Neuron (in vitro differentiated cells): ENCODE measurements around the gene WDR62.
A peak's percentile ranks its signal among the peaks of the same experiment; 100 is the strongest.
"Not testable (repeated sequence)": the region's sequence is repeated elsewhere in the genome, so short reads cannot be mapped to it uniquely, and the experiment has no call there.

Experiments
- H2AFZ ChIP-seq: one replicate; pipeline ENCODE4 v1.6.1; 2013; ENCODE audit warnings: low read depth, mild to moderate bottlenecking, inconsistent platforms, low read length, moderate library complexity
- H3K27me3 ChIP-seq: one replicate; pipeline ENCODE4 v1.6.1; 2013; ENCODE audit warnings: low read length; ENCODE audit not compliant: insufficient read depth
- H3K36me3 ChIP-seq: one replicate; pipeline ENCODE4 v1.6.1; 2013; ENCODE audit warnings: low read length; ENCODE audit not compliant: insufficient read depth
- H3K4me1 ChIP-seq: one replicate; pipeline ENCODE4 v1.6.1; 2013; ENCODE audit warnings: low read length; ENCODE audit not compliant: insufficient read depth
- H3K4me3 ChIP-seq: 2 replicates; pipeline ENCODE4 v1.5.1; 2013; ENCODE audit warnings: mild to moderate bottlenecking, low read length, moderate library complexity
- H3K9me3 ChIP-seq: one replicate; pipeline ENCODE4 v1.6.1; 2013; ENCODE audit warnings: low read length

WDR62 gene

DNA sequence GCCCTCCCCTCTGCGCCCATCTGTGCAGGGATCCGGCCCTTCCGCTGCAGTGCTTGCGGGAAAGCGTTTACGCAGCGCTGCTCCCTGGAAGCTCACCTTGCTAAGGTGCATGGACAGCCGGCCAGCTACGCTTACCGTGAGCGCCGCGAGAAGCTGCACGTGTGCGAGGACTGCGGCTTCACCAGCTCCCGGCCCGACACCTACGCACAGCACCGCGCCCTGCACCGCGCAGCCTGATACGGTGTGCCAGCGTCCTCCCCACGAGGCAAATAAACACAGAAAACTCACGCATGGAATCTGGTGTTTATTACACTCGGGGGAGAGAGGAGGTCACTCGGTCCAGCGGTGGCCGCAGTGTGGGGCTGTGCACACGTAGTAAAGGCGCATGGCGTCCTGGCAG is 58.7 kb downstream of the WDR62 start:
- H3K27me3 ChIP-seq = no peaks in the 10 kb centered on the region
- H3K36me3 ChIP-seq = peaks cover 37% of the 10 kb centered on the region
- no peak overlapping the region for H2AFZ ChIP-seq
- no peaks in the 10 kb centered on the region for H3K9me3 ChIP-seq
- H3K4me3 ChIP-seq = peak overlapping the region; percentile 84
- peaks cover 24% of the 10 kb centered on the region for H3K4me1 ChIP-seq

DNA sequence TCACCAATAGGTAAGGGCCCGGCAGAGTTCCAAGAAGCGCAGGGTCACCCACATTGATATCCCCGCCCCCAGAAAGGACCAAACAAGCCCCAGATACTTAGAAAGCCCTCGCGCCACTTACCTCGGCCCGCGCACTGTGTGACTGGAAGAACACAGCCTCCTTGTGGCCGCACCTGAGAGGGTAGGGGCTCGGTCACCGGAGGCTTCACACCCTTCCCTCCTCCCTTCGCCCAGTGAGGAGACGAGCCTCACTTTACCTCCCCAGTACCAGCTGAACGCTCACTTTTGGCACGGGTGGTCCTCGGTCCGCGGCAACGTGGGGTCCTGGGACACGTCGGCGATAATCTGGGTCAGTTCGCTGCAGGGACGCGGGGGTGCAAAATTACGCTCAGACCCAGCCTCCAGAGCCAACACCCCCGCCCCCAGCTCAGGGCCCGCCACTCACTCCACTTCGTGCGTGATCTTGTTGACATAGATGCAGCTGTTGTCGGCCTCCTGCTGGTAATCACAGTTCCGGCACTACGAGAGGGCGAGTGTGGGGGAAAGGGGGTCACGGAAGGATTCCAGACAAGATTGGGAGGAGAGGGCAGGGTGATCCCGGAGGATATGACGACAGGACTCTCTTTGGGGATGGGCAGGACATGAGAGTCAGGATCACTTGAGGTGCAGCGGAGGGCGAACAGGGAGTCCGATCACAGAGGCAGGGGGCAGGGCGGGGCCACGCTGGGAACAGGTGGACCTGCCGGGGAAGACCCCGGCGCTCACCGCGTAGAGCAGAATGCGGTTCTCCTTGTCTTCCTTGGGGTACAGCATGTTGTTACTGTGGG is 59.4 kb downstream of the WDR62 start:
- Histone ChIP-seq H2AFZ (peak overlapping the region; percentile 74), H3K27me3 (no peaks in the 10 kb centered on the region), H3K4me3 (peak overlapping the region; percentile 84), H3K4me1 (peaks cover 24% of the 10 kb centered on the region), H3K36me3 (peaks cover 44% of the 10 kb centered on the region), H3K9me3 (no peaks in the 10 kb centered on the region)

DNA sequence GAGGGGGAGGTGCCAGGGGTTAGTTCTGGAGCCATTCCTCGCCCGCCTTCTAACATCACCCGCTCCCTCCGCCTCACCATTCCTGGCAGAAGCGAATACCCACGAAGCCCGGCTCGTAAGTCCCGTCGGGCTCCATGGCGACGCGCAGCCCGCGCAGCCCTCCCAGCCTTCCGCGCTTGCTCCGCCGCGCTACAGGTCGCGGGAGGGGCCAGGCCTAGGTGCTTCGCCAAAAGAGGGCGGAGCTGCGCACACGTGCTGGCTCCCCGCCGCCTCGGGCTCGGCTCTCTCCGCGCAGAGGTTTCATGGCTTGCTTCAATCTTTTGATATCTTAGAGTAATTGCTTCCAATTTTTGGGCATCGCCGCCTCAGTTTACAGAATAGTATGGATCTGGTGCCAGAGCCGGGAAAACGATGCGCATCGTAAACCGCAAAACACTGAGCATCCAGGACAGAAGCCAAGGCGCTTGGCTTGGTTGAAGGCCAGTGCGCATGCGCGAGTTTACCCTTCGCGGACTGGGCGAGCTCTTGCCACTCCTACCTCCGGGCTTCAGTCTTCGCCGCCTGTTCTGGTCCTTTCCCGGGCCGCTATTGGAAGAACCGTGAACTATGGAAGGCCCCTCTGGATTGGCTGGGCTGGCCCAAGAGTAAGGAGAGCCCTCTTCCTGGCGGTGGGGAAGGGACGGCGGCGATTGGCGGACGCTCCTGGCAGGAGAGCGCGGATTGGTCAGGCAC is 60.2 kb downstream of the WDR62 start, which contains the start of gene POLR2I:
TSS of gene POLR2I (minus strand) at position 155 of the 732 bp plus-strand sequence. CDS start at position 136, 19 bp downstream.
- H3K36me3 ChIP-seq = peaks cover 50% of the 10 kb centered on the region
- H3K4me3 ChIP-seq = peak within 1 kb of the TSS; percentile 84
- H2AFZ ChIP-seq = peak within 1 kb of the TSS; percentile 74
- H3K9me3 ChIP-seq = no peaks in the 10 kb centered on the region
- H3K27me3 ChIP-seq = no peaks in the 10 kb centered on the region
- peaks cover 24% of the 10 kb centered on the region for H3K4me1 ChIP-seq

DNA sequence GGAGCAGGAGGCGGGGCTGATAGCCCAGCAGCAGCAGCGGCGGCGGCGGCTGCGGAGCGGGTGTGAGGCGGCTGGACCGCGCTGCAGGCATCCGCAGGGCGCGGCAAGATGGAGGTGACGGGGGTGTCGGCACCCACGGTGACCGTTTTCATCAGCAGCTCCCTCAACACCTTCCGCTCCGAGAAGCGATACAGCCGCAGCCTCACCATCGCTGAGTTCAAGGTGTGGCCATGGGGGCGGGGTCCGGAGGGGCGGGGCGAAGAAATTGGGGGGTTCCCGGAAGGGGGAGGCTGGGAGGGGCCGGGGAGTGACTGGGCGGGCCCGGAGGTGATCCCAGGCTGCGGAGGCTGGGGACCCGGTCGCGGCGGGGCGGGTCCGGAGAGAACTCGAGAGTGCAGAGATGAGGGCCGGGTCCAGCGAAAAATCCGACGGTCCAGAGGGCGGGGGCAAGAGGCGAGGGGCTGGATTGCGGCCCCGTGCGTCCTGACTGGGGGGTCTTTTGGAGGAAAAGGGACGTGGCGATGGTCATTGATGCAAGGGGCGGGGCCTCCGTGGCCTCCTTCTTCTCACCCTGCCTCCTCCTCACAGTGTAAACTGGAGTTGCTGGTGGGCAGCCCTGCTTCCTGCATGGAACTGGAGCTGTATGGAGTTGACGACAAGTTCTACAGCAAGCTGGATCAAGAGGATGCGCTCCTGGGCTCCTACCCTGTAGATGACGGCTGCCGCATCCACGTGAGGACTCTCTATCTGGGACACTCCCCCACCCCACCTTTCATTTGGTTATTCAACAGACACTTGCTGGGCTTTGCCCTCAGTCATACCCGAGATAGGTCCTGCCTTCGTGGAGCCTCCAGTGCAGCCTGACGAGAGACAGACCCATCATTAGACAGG is 61.0 kb downstream of the WDR62 start, which contains the start of gene TBCB:
TSS of gene TBCB (plus strand) at position 16 of the 891 bp plus-strand sequence. CDS start at position 109, 93 bp downstream.
- Histone ChIP-seq H3K27me3 (no peaks in the 10 kb centered on the region), H2AFZ (peak within 1 kb of the TSS; percentile 74), H3K36me3 (peaks cover 58% of the 10 kb centered on the region), H3K4me3 (peak within 1 kb of the TSS; percentile 84), H3K4me1 (peaks cover 24% of the 10 kb centered on the region), H3K9me3 (no peaks in the 10 kb centered on the region)

DNA sequence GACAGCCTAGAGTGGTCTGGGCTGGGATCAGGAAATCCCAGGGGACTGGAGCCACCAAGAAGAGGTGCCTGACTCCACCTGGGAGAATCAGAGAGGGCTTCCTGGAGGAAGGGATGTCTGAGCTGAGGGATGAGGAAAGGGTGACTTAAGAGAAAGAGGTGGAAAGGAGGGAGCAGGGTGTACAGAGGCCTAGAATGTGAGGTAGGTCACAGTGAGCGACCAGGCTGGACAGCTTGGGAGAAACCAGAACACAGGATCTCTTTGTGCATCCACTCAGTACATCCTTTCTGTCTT is 61.6 kb downstream of the WDR62 start:
- H2AFZ ChIP-seq = no peak overlapping the region
- H3K4me1 ChIP-seq = peaks cover 24% of the 10 kb centered on the region
- peak overlapping the region; percentile 84 for H3K4me3 ChIP-seq
- peaks cover 59% of the 10 kb centered on the region for H3K36me3 ChIP-seq
- H3K9me3 ChIP-seq = no peaks in the 10 kb centered on the region
- no peaks in the 10 kb centered on the region for H3K27me3 ChIP-seq

DNA sequence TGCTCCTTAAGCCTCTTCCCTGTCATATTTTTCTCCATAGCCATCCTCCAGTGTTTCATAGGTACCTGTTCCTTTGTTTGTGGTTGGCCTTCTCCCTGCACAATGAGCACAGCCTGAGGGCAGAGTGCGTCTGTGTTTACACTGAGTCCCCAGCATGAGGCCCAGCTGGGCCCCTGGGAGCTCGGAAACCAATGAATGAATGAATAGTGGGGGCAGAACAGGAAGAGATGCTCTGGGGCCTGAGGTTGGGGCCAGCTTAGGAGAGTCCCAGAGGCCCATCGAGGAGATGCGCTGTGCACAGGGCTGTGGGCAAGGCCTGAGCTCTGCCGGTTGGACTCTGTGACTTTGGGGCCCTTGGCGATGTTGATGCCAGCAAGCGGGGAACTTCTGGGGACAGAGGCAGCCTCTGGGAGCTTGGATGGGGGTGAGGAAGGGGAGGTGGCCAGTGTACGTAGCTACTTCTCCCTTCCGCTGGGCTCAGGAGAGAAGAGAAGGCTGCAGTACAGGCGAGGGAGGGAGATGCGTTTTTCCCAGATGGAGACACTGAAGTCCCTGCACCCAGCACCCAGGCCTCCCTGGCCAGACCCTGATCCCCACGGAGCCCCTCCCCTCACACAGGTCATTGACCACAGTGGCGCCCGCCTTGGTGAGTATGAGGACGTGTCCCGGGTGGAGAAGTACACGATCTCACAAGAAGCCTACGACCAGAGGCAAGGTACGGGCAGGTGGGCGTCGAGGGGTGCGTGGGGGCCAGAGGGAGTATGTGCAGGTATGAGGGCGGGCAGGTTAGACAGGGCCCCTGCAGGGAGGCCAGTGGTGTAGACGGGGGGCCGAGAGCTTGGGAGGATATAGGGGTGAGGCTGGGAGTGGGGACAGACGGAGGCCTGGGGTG is 65.6 kb downstream of the WDR62 start:
- no peaks in the 10 kb centered on the region for H3K27me3 ChIP-seq
- no peaks in the 10 kb centered on the region for H3K9me3 ChIP-seq
- no peak overlapping the region for H3K4me3 ChIP-seq
- H3K4me1 ChIP-seq = peaks cover 9% of the 10 kb centered on the region
- H3K36me3 ChIP-seq = peaks cover 70% of the 10 kb centered on the region
- no peak overlapping the region for H2AFZ ChIP-seq

DNA sequence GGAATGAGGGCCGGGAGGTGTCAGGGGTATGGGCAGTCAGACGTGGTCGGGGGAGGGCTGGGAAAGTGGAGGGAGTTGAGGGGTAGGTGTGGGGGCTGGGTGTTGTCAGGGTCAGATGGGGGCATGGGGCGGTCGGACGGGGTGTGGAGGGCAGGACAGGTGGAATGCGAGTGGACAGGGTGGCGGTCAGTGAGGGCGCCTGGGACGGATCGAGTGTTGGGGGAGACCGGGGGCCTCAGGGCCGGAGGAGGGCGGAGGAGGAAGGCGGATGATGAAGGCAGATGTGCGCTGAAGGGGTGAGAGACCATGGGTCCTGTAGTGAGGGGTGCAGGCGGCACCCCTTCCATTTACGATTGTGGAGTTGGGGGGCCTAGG is 66.3 kb downstream of the WDR62 start:
- peaks cover 76% of the 10 kb centered on the region for H3K36me3 ChIP-seq
- H2AFZ ChIP-seq = no peak overlapping the region
- H3K4me3 ChIP-seq = no peak overlapping the region
- peaks cover 6% of the 10 kb centered on the region for H3K4me1 ChIP-seq
- no peaks in the 10 kb centered on the region for H3K9me3 ChIP-seq
- no peaks in the 10 kb centered on the region for H3K27me3 ChIP-seq

DNA sequence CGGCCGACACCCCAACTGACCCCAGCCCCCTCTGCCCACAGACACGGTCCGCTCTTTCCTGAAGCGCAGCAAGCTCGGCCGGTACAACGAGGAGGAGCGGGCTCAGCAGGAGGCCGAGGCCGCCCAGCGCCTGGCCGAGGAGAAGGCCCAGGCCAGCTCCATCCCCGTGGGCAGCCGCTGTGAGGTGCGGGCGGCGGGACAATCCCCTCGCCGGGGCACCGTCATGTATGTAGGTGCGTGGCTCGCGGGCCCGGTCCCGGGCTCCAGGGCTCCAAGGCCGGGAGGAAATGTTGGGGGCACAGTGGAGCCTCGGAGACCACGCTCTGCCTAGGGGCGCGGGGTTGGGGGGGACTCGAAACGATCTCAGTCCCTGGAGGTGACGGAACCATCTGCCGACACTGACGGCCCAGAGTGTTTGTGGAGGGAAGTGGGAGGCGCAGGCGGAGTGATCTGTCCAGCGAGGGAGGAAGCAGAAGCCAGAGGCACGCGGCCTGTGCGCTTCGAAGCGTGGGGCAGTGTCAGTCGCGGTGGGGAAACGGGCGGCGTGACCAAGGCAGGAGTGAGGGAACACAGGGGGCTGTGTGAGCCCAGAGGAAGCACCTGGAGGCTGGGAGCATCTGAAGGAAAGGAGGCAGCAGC is 66.9 kb downstream of the WDR62 start:
- Histone ChIP-seq H3K27me3 (no peaks in the 10 kb centered on the region), H3K4me1 (peaks cover under 1% of the 10 kb centered on the region), H3K4me3 (no peak overlapping the region), H3K9me3 (no peaks in the 10 kb centered on the region), H2AFZ (no peak overlapping the region), H3K36me3 (peaks cover 72% of the 10 kb centered on the region)

DNA sequence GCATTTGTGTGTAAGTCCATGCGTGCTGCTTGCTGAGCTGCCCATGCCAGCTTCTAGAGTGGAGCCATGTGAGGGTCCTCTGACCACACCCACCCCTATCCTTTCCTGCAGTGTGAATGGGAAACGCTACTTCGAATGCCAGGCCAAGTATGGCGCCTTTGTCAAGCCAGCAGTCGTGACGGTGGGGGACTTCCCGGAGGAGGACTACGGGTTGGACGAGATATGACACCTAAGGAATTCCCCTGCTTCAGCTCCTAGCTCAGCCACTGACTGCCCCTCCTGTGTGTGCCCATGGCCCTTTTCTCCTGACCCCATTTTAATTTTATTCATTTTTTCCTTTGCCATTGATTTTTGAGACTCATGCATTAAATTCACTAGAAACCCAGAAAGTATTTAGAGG is 70.9 kb downstream of the WDR62 start:
- peaks cover 6% of the 10 kb centered on the region for H3K4me1 ChIP-seq
- H2AFZ ChIP-seq = no peak overlapping the region
- no peaks in the 10 kb centered on the region for H3K9me3 ChIP-seq
- no peak overlapping the region for H3K4me3 ChIP-seq
- no peaks in the 10 kb centered on the region for H3K27me3 ChIP-seq
- peaks cover 41% of the 10 kb centered on the region for H3K36me3 ChIP-seq

DNA sequence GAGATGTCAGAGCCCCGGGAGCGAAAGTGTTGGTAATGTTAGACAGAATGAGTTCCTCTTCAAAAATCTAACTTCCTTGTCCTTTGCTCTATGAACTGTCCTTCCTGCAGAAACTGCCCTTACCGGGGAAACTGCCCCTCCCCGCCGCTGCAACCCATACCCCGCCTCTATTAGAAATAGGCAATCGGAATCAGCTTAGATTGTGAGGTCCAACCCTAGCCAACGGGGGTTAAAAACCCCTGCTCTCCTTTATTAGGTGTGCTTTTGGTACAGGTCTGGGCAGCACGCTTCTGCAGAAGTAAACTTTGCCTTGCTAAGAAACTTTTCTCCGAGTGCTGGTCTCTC is 73.7 kb downstream of the WDR62 start:
- peaks cover 6% of the 10 kb centered on the region for H3K4me1 ChIP-seq
- peaks cover 19% of the 10 kb centered on the region for H3K36me3 ChIP-seq
- peak overlapping the region; percentile 63 for H3K4me3 ChIP-seq
- H3K9me3 ChIP-seq = no peaks in the 10 kb centered on the region
- no peaks in the 10 kb centered on the region for H3K27me3 ChIP-seq
- H2AFZ ChIP-seq = peak overlapping the region; percentile 90

DNA sequence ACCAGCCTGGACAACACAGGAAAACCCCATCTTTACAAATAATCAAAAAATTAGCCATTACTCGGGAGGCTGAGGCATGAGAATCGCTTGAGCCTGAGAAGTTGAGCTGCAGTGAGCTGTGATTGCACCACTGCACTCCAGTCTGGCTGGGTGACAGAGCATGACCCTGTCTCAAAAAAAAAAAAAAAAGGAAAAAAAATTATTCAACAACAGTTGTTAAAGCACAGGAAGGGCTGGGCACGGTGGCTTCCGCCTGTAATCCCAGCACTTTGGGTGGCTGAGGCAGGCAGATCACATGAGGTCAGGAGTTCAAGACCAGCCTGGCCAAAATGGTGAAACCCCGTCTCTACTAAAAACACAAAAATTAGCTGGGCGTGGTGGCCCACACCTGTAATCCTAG is 76.5 kb downstream of the WDR62 start:
- H3K4me3 ChIP-seq, H3K36me3 ChIP-seq, H2AFZ ChIP-seq, H3K4me1 ChIP-seq, H3K27me3 ChIP-seq, H3K9me3 ChIP-seq: not testable (repeated sequence)

DNA sequence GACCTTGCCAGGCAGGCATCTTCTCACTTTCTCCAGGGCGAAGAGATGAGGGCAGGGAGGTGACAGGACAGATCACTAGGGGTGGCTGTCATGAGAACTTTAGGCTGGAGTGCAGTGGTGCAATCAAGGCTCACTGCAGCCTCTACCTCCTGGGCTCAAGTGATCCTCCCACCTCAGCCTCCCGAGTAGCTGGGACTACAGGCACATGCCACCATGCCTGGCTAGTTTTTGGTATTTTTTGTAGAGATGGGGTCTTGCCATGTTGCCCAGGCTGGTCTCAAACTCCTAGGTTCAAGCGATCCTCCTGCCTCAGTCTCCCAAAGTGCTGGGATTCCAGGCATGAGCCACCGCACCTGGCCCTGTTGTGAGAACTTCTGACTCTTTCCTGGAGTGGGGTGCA is 80.2 kb downstream of the WDR62 start:
- not testable (repeated sequence) for H3K4me3 ChIP-seq, H3K27me3 ChIP-seq, H3K36me3 ChIP-seq, H2AFZ ChIP-seq, H3K4me1 ChIP-seq, H3K9me3 ChIP-seq
